ENCODE measurements around the gene LYAR.

The LYAR gene

GRCh38 chr4:4323705-4324534 is 34.0 kb upstream of the LYAR start:
- H3K27ac ChIP-seq (ENCODE audit: extremely low read depth, low read depth, low read length) = no peak overlapping the region
- TF ChIP-seq ZNF670 (tag by site-specific recombination; IDR thresholded peaks at IDR 0.05; ENCODE audit: low read depth) (no peak), ZNF654 (tag by site-specific recombination; IDR thresholded peaks at IDR 0.05; ENCODE audit: low read depth) (no peak), REST (tag by site-specific recombination; IDR thresholded peaks at IDR 0.05) (no peak), ZNF366 (tag by site-specific recombination; conservative IDR thresholded peaks at IDR 0.05) (no peak), ZNF174 (tag by site-specific recombination; IDR thresholded peaks at IDR 0.05) (no peak), BCL11A (tag by site-specific recombination; IDR thresholded peaks at IDR 0.05; ENCODE audit: low read depth) (no peak), ZNF544 (tag by site-specific recombination; IDR thresholded peaks at IDR 0.05) (no peak), ZFP37 (tag by site-specific recombination; IDR thresholded peaks at IDR 0.05) (no peak), ZNF521 (tag by site-specific recombination; IDR thresholded peaks at IDR 0.05) (no peak), ZNF585B (tag by site-specific recombination; IDR thresholded peaks at IDR 0.05) (no peak), ZNF433 (tag by site-specific recombination; IDR thresholded peaks at IDR 0.05; ENCODE audit: low read depth) (no peak), MZF1 (tag by site-specific recombination; IDR thresholded peaks at IDR 0.05; ENCODE audit: borderline replicate concordance) (no peak)
- H3K9me3 ChIP-seq (ENCODE audit: control insufficient read depth, insufficient read depth, low read depth, low read length) = no peaks in the 10 kb centered on the region
- ChIA-PET POLR2A (no interaction called here), CTCF (interaction anchor here (0.6 kb wide), 1 partner anchor 7 kb away, joined by 3 read pairs; no protein-coding TSS in a partner anchor)
- peaks cover 0 to 21% of the 10 kb centered on the region in 2 experiments; a peak in 1 of 3 replicates for H3K36me3 ChIP-seq (ENCODE audit: control insufficient read depth in 2 of 2, insufficient read depth in 1 of 2, low read length in 2 of 2)
- no peaks in the 10 kb centered on the region for H3K4me1 ChIP-seq (ENCODE audit: control insufficient read depth, insufficient read depth, low read length)
- H3K4me3 ChIP-seq (ENCODE audit: low read depth, low read length) = no peak overlapping the region

GRCh38 chr4:4321951-4322688 is 32.2 kb upstream of the LYAR start:
- H3K9me3 ChIP-seq (ENCODE audit: control insufficient read depth, insufficient read depth, low read depth, low read length) = no peaks in the 10 kb centered on the region
- H3K4me1 ChIP-seq (ENCODE audit: control insufficient read depth, insufficient read depth, low read length) = no peaks in the 10 kb centered on the region
- CTCF ChIA-PET = no interaction called here
- POLR2A ChIA-PET = interaction anchor here (0.7 kb wide), 1 partner anchor 24 kb away, joined by 3 read pairs; no protein-coding TSS in a partner anchor
- peaks cover 0 to 21% of the 10 kb centered on the region in 2 experiments; a peak in 2 of 3 replicates for H3K36me3 ChIP-seq (ENCODE audit: control insufficient read depth in 2 of 2, insufficient read depth in 1 of 2, low read length in 2 of 2)
- H3K27ac ChIP-seq (ENCODE audit: extremely low read depth, low read depth, low read length) = no peak overlapping the region
- no peak overlapping the region for H3K4me3 ChIP-seq (ENCODE audit: low read depth, low read length)
- TF ChIP-seq ZNF335 (tag by site-specific recombination; conservative IDR thresholded peaks at IDR 0.05) = no peak
- no peak for TF ChIP-seq ZFP37 (tag by site-specific recombination; IDR thresholded peaks at IDR 0.05)
- no peak for TF ChIP-seq ZNF777 (tag by site-specific recombination; IDR thresholded peaks at IDR 0.05; ENCODE audit: borderline replicate concordance)
- no peak for TF ChIP-seq ZEB2 (tag by site-specific recombination; IDR thresholded peaks at IDR 0.05)
- TF ChIP-seq YY1 (tag by site-specific recombination; IDR thresholded peaks at IDR 0.05) = no peak
- TF ChIP-seq ZNF202 (tag by site-specific recombination; IDR thresholded peaks at IDR 0.05; ENCODE audit: borderline replicate concordance) = no peak
- TF ChIP-seq ZFP69B (tag by site-specific recombination; IDR thresholded peaks at IDR 0.05) = no peak
- no peak for TF ChIP-seq EGR2 (tag by site-specific recombination; IDR thresholded peaks at IDR 0.05; ENCODE audit: low read depth)
- no peak for TF ChIP-seq ZFHX2 (tag by site-specific recombination; conservative IDR thresholded peaks at IDR 0.05)
- no peak for TF ChIP-seq ZNF140 (tag by site-specific recombination; IDR thresholded peaks at IDR 0.05)
- no peak for TF ChIP-seq ZNF148 (tag by site-specific recombination; IDR thresholded peaks at IDR 0.05; ENCODE audit: borderline replicate concordance)
- no peak for TF ChIP-seq SCRT1 (tag by site-specific recombination; IDR thresholded peaks at IDR 0.05; ENCODE audit: borderline replicate concordance)
- no peak for TF ChIP-seq TSHZ1 (tag by site-specific recombination; IDR thresholded peaks at IDR 0.05; ENCODE audit: borderline replicate concordance)

Data from HEK293 (cell line).